Measurements from ENCODE around the gene CPLX4. TPM values are rescaled to one million over a fixed set of nuclear protein-coding genes. Genes with fewer than 3 reads are reported as not detected.
"Not testable (repeated sequence)": the region's sequence is repeated elsewhere in the genome, so short reads cannot be mapped to it uniquely, and the experiment has no call there.

Gene CPLX4
- total and polyA plus RNA-seq, 2 donors, result 0.05 TPM

DNA sequence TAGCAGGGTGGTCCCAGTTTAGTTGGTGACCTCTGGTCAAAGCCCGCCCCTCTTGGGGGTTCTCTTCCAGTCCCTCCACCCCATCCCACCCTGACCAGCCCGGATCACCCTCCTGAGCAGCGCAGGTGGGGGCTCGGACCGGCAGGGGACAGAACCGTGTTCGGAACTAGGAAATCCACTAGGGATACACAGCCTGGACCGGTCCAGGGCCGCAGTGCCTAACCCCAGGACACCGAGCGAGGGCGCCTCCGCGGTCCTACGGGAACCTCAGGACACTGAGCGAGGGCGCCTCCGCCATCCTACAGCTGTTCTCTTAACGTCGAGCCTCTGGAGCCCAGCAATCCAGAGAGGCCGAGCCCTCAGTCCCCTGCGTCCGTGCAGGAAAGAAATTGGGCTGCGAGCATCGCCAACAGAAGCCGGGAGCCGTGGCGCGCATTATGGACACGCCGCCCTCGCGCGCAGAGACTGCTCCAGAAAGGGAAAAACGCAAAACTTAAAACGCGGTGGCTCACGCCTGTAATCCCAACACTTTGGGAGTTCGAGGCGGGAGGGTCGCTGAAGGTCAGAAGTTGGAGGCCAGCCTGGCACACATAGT lies 53.7 kb downstream of the CPLX4 start:
- Histone ChIP-seq H3K4me1 (ENCODE audit: control insufficient read depth in 2 of 2, insufficient read depth in 2 of 2, low read length in 2 of 2) (no peaks in the 10 kb centered on the region), H3K27ac (ENCODE audit: low read depth in 1 of 2, low read length in 1 of 2) (no peak overlapping the region), H3K9me3 (ENCODE audit: control insufficient read depth in 2 of 2, insufficient read depth in 1 of 2, low read length in 1 of 2) (no peaks in the 10 kb centered on the region), H3K36me3 (ENCODE audit: control insufficient read depth in 2 of 2, insufficient read depth in 2 of 2, low read length in 1 of 2) (no peaks in the 10 kb centered on the region), H3K4me3 (ENCODE audit: low read length in 2 of 2) (no peak overlapping the region), H3K27me3 (ENCODE audit: control insufficient read depth in 2 of 2, insufficient read depth in 1 of 2, low read length in 1 of 2) (peaks cover 67 to 70% of the 10 kb centered on the region in 2 donors)
- no peak for DNase-seq (ENCODE audit: low read depth in 6 of 9, low spot score in 9 of 9)
- 14% methylated on average over 41 of the region's 41 CpGs for WGBS

GRCh38 chr18:59264121-59264571 lies 54.3 kb downstream of the CPLX4 start:
- WGBS, result 19% methylated on average over 17 of the region's 17 CpGs
- Histone ChIP-seq H3K9me3 (ENCODE audit: control insufficient read depth in 2 of 2, insufficient read depth in 1 of 2, low read length in 1 of 2) (no peaks in the 10 kb centered on the region), H3K4me1 (ENCODE audit: control insufficient read depth in 2 of 2, insufficient read depth in 2 of 2, low read length in 2 of 2) (no peaks in the 10 kb centered on the region), H3K27ac (ENCODE audit: low read depth in 1 of 2, low read length in 1 of 2) (no peak overlapping the region), H3K36me3 (ENCODE audit: control insufficient read depth in 2 of 2, insufficient read depth in 2 of 2, low read length in 1 of 2) (no peaks in the 10 kb centered on the region), H3K4me3 (ENCODE audit: low read length in 2 of 2) (no peak overlapping the region), H3K27me3 (ENCODE audit: control insufficient read depth in 2 of 2, insufficient read depth in 1 of 2, low read length in 1 of 2) (peaks cover 62 to 64% of the 10 kb centered on the region in 2 donors)
- no peak for DNase-seq (ENCODE audit: low read depth in 6 of 9, low spot score in 9 of 9)

- no peaks in the 10 kb centered on the region for H3K9me3 ChIP-seq (ENCODE audit: control insufficient read depth in 2 of 2, insufficient read depth in 1 of 2, low read length in 1 of 2)
- H3K27me3 ChIP-seq (ENCODE audit: control insufficient read depth in 2 of 2, insufficient read depth in 1 of 2, low read length in 1 of 2), result peaks cover 57 to 60% of the 10 kb centered on the region in 2 donors
- H3K36me3 ChIP-seq (ENCODE audit: control insufficient read depth in 2 of 2, insufficient read depth in 2 of 2, low read length in 1 of 2), result no peaks in the 10 kb centered on the region
- H3K4me1 ChIP-seq (ENCODE audit: control insufficient read depth in 2 of 2, insufficient read depth in 2 of 2, low read length in 2 of 2), result no peaks in the 10 kb centered on the region
- DNase-seq (ENCODE audit: low read depth in 6 of 9, low spot score in 9 of 9), result no peak
- no peak overlapping the region for H3K27ac ChIP-seq (ENCODE audit: low read depth in 1 of 2, low read length in 1 of 2)
- 15% methylated on average over 16 of the region's 16 CpGs for WGBS
- no peak overlapping the region for H3K4me3 ChIP-seq (ENCODE audit: low read length in 2 of 2)
Measured at GRCh38 chr18:59263661-59264060, 54.8 kb downstream of the CPLX4 start.

GRCh38 chr18:59262243-59262642 lies 56.2 kb downstream of the CPLX4 start:
- H3K27me3 ChIP-seq (ENCODE audit: control insufficient read depth in 2 of 2, insufficient read depth in 1 of 2, low read length in 1 of 2), result peaks cover 43 to 46% of the 10 kb centered on the region in 2 donors
- not testable (repeated sequence) for H3K4me1 ChIP-seq (ENCODE audit: control insufficient read depth in 2 of 2, insufficient read depth in 2 of 2, low read length in 2 of 2); H3K36me3 ChIP-seq (ENCODE audit: control insufficient read depth in 2 of 2, insufficient read depth in 2 of 2, low read length in 1 of 2); H3K9me3 ChIP-seq (ENCODE audit: control insufficient read depth in 2 of 2, insufficient read depth in 1 of 2, low read length in 1 of 2); H3K4me3 ChIP-seq (ENCODE audit: low read length in 2 of 2); H3K27ac ChIP-seq (ENCODE audit: low read depth in 1 of 2, low read length in 1 of 2); DNase-seq (ENCODE audit: low read depth in 6 of 9, low spot score in 9 of 9)
- WGBS, result 100% methylated on average over 1 of the region's 2 CpGs

DNA sequence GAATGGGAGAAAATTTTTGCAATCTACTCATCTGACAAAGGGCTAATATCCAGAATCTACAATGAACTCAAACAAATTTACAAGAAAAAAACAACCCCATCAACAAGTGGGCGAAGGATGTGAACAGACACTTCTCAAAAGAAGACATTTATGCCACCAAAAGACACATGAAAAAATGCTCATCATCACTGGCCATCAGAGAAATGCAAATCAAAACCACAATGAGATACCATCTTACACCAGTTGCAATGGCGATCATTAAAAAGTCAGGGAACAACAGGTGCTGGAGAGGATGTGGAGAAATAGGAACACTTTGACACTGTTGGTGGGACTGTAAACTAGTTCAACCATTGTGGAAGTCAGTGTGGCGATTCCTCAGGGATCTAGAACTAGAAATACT lies 56.6 kb downstream of the CPLX4 start:
- not testable (repeated sequence) for H3K4me3 ChIP-seq (ENCODE audit: low read length in 2 of 2); H3K4me1 ChIP-seq (ENCODE audit: control insufficient read depth in 2 of 2, insufficient read depth in 2 of 2, low read length in 2 of 2); H3K27ac ChIP-seq (ENCODE audit: low read depth in 1 of 2, low read length in 1 of 2); H3K36me3 ChIP-seq (ENCODE audit: control insufficient read depth in 2 of 2, insufficient read depth in 2 of 2, low read length in 1 of 2); H3K9me3 ChIP-seq (ENCODE audit: control insufficient read depth in 2 of 2, insufficient read depth in 1 of 2, low read length in 1 of 2); DNase-seq (ENCODE audit: low read depth in 6 of 9, low spot score in 9 of 9)
- peaks cover 39 to 42% of the 10 kb centered on the region in 2 donors for H3K27me3 ChIP-seq (ENCODE audit: control insufficient read depth in 2 of 2, insufficient read depth in 1 of 2, low read length in 1 of 2)
- WGBS, result 82% methylated on average over 3 of the region's 3 CpGs

- not testable (repeated sequence) for H3K27me3 ChIP-seq (ENCODE audit: control insufficient read depth in 2 of 2, insufficient read depth in 1 of 2, low read length in 1 of 2); H3K9me3 ChIP-seq (ENCODE audit: control insufficient read depth in 2 of 2, insufficient read depth in 1 of 2, low read length in 1 of 2); H3K36me3 ChIP-seq (ENCODE audit: control insufficient read depth in 2 of 2, insufficient read depth in 2 of 2, low read length in 1 of 2); H3K4me3 ChIP-seq (ENCODE audit: low read length in 2 of 2); H3K27ac ChIP-seq (ENCODE audit: low read depth in 1 of 2, low read length in 1 of 2); H3K4me1 ChIP-seq (ENCODE audit: control insufficient read depth in 2 of 2, insufficient read depth in 2 of 2, low read length in 2 of 2); DNase-seq (ENCODE audit: low read depth in 6 of 9, low spot score in 9 of 9)
- WGBS, result 92% methylated on average over 30 of the region's 30 CpGs
Measured at GRCh38 chr18:59255491-59255890, 63.0 kb downstream of the CPLX4 start.

DNA sequence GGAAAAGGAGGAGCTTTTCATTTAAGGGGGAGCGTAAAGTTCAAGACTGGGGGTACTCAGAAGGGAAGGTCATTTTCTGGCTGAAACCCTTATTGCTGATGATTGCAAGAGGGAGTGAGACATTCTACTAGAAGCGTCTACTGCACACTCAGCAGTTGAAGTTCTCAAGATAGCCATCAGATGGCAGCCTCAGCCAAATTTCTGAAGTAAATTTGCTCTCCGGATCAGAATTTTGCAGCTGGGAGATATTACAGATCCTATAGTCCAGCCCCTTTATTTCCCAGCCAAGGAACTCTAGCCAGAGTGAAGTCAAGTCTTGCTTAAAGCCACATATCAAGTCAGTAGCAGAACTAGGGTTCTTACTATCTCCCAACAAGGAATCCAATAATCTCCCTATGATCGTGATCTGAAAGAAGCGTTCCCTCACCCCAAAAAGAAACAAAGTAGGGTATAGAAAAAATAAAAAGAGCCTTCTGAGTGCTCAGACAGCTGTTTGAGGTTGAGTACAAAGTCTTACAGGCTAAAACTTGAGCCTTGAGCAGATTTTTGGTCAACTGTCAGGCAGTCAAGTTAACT lies 69.2 kb downstream of the CPLX4 start:
- H3K27me3 ChIP-seq (ENCODE audit: control insufficient read depth in 2 of 2, insufficient read depth in 1 of 2, low read length in 1 of 2), result peaks cover 0 to 8% of the 10 kb centered on the region in 2 donors
- H3K9me3 ChIP-seq (ENCODE audit: control insufficient read depth in 2 of 2, insufficient read depth in 1 of 2, low read length in 1 of 2), result no peaks in the 10 kb centered on the region
- peak in 5 of 9 donors; percentile 17 to 52 (median 24) for DNase-seq (ENCODE audit: low read depth in 6 of 9, low spot score in 9 of 9)
- no peaks in the 10 kb centered on the region for H3K36me3 ChIP-seq (ENCODE audit: control insufficient read depth in 2 of 2, insufficient read depth in 2 of 2, low read length in 1 of 2)
- no peak overlapping the region for H3K27ac ChIP-seq (ENCODE audit: low read depth in 1 of 2, low read length in 1 of 2)
- H3K4me1 ChIP-seq (ENCODE audit: control insufficient read depth in 2 of 2, insufficient read depth in 2 of 2, low read length in 2 of 2), result no peaks in the 10 kb centered on the region
- WGBS, result 34% methylated on average over 5 of the region's 5 CpGs
- no peak overlapping the region for H3K4me3 ChIP-seq (ENCODE audit: low read length in 2 of 2)

DNA sequence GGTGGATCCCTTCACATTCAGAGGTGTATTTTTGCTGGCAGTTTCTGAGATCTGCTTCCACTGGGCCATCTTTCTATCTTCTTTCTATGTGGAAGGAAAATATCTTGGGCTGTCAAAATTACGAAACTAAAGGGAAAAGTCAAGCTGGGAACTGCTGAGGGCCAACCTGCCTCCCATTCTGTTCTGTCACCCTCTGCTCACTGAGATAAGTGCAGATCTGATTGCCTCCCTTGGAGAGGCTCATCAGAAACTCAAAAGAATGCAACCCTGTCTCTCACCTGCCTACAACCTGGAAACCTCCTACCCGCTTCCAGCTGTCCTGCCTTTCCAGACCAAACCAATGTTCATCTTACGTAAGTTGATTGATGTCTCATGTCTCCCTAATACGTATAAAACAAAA lies 71.7 kb downstream of the CPLX4 start:
- H3K27me3 ChIP-seq (ENCODE audit: control insufficient read depth in 2 of 2, insufficient read depth in 1 of 2, low read length in 1 of 2), result peaks cover 0 to 8% of the 10 kb centered on the region in 2 donors
- no peaks in the 10 kb centered on the region for H3K9me3 ChIP-seq (ENCODE audit: control insufficient read depth in 2 of 2, insufficient read depth in 1 of 2, low read length in 1 of 2)
- no peak overlapping the region for H3K27ac ChIP-seq (ENCODE audit: low read depth in 1 of 2, low read length in 1 of 2)
- no peaks in the 10 kb centered on the region for H3K36me3 ChIP-seq (ENCODE audit: control insufficient read depth in 2 of 2, insufficient read depth in 2 of 2, low read length in 1 of 2)
- no peaks in the 10 kb centered on the region for H3K4me1 ChIP-seq (ENCODE audit: control insufficient read depth in 2 of 2, insufficient read depth in 2 of 2, low read length in 2 of 2)
- WGBS, result 58% methylated on average over 4 of the region's 4 CpGs
- no peak for DNase-seq (ENCODE audit: low read depth in 6 of 9, low spot score in 9 of 9)
- H3K4me3 ChIP-seq (ENCODE audit: low read length in 2 of 2), result no peak overlapping the region

Measured in thymus (tissue), 11 donors.